ENCODE results near the gene NKAPD1. TPM values are rescaled to one million over a fixed set of nuclear protein-coding genes. Genes with fewer than 3 reads are reported as not detected.

Gene NKAPD1
- total RNA-seq, 1 donor from 2014 or later = 27.7 TPM

DNA sequence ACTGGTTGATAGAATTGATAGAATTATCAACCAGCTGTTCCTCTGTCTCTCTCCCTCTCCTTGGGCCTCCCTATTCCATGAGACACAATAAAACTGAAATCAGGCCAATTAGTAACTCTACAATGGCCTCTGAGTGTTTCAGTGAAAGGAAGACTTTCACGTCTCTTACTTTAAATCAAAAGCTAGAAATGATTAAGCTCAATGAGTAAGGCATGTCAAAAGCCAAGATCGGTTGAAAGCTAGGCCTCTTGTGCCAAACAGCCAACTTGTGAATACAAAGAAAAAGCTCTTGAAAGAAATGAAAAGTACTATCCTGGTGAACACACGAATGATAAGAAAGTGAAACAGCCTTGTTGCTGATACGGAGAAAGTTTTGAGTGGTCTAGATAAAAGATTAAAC is 16.9 kb upstream of the NKAPD1 start:
- H3K4me3 ChIP-seq (ENCODE audit: insufficient read depth, low read depth, low read length) = no peak overlapping the region
- H3K4me2 ChIP-seq (ENCODE audit: low read length) = no peak overlapping the region
- Mint-ChIP-seq H3K36me3 (ENCODE audit: low read depth, unreplicated experiment) (peaks cover 11% of the 10 kb centered on the region), H3K9me3 (ENCODE audit: unreplicated experiment) (no peaks in the 10 kb centered on the region), H3K27ac (ENCODE audit: unreplicated experiment) (no peak overlapping the region), H3K27me3 (ENCODE audit: low read depth, unreplicated experiment) (no peaks in the 10 kb centered on the region), H3K4me1 (ENCODE audit: low read depth, unreplicated experiment) (no peaks in the 10 kb centered on the region), H3K4me3 (ENCODE audit: unreplicated experiment) (no peak overlapping the region)
- no peaks in the 10 kb centered on the region for H4K20me1 ChIP-seq (ENCODE audit: insufficient read depth, low read length)
- no peak overlapping the region for H3K27ac ChIP-seq (ENCODE audit: low read depth, low read length)
- no peaks in the 10 kb centered on the region for H3K4me1 ChIP-seq (ENCODE audit: insufficient read depth, low read length)
- H3K27me3 ChIP-seq (ENCODE audit: insufficient read depth, low read length) = no peaks in the 10 kb centered on the region
- FAIRE-seq (no peak), DNase-seq (ENCODE audit: low read depth) (no peak)
- no peaks in the 10 kb centered on the region for H3K9me3 ChIP-seq (ENCODE audit: insufficient read depth, low read depth, low read length)
- H2AFZ ChIP-seq (ENCODE audit: low read depth, low read length) = no peak overlapping the region
- no peaks in the 10 kb centered on the region for H3K79me2 ChIP-seq (ENCODE audit: insufficient read depth, low read length)
- no peak for TF ChIP-seq EZH2 (IDR thresholded peaks at IDR 0.05; ENCODE audit: insufficient read depth, low read length)
- TF ChIP-seq, protein P1, sequence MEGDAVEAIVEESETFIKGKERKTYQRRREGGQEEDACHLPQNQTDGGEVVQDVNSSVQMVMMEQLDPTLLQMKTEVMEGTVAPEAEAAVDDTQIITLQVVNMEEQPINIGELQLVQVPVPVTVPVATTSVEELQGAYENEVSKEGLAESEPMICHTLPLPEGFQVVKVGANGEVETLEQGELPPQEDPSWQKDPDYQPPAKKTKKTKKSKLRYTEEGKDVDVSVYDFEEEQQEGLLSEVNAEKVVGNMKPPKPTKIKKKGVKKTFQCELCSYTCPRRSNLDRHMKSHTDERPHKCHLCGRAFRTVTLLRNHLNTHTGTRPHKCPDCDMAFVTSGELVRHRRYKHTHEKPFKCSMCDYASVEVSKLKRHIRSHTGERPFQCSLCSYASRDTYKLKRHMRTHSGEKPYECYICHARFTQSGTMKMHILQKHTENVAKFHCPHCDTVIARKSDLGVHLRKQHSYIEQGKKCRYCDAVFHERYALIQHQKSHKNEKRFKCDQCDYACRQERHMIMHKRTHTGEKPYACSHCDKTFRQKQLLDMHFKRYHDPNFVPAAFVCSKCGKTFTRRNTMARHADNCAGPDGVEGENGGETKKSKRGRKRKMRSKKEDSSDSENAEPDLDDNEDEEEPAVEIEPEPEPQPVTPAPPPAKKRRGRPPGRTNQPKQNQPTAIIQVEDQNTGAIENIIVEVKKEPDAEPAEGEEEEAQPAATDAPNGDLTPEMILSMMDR (IDR thresholded peaks at IDR 0.05; ENCODE audit: insufficient read depth, low read depth, low read length) = no peak
- no peak overlapping the region for H3K9ac ChIP-seq (ENCODE audit: low read length)
- peaks cover 23% of the 10 kb centered on the region for H3K36me3 ChIP-seq (ENCODE audit: insufficient read depth, low read length)

DNA sequence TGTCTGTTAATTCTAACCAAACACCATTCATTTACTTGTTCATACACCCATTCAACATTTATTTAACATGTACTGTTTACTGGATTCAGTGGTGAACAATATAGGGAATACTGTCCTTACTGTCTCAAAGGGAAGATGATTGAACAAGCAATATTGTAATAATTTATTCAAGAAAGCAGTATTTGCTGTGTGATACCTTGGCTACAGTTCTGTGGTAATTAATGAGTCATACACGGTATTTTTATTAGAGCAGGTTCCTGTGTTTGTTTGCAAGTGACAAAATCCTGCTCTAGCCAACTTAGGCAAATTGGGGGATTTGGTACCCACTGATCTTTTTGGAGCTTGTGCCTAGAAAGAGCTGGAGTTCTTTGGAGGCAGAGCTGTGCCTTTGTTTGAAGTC is 16.0 kb upstream of the NKAPD1 start:
- Mint-ChIP-seq H3K9me3 (ENCODE audit: unreplicated experiment) (no peaks in the 10 kb centered on the region), H3K27ac (ENCODE audit: unreplicated experiment) (no peak overlapping the region), H3K4me3 (ENCODE audit: unreplicated experiment) (no peak overlapping the region), H3K4me1 (ENCODE audit: low read depth, unreplicated experiment) (no peaks in the 10 kb centered on the region), H3K36me3 (ENCODE audit: low read depth, unreplicated experiment) (peaks cover 11% of the 10 kb centered on the region), H3K27me3 (ENCODE audit: low read depth, unreplicated experiment) (no peaks in the 10 kb centered on the region)
- H3K27me3 ChIP-seq (ENCODE audit: insufficient read depth, low read length) = no peaks in the 10 kb centered on the region
- no peak overlapping the region for H3K9ac ChIP-seq (ENCODE audit: low read length)
- no peak for DNase-seq (ENCODE audit: low read depth)
- TF ChIP-seq, protein P1 (IDR thresholded peaks at IDR 0.05; ENCODE audit: insufficient read depth, low read depth, low read length) = no peak
- TF ChIP-seq EZH2 (IDR thresholded peaks at IDR 0.05; ENCODE audit: insufficient read depth, low read length) = no peak
- peaks cover 22% of the 10 kb centered on the region for H3K36me3 ChIP-seq (ENCODE audit: insufficient read depth, low read length)
- no peak overlapping the region for H3K4me2 ChIP-seq (ENCODE audit: low read length)
- no peaks in the 10 kb centered on the region for H4K20me1 ChIP-seq (ENCODE audit: insufficient read depth, low read length)
- no peaks in the 10 kb centered on the region for H3K4me1 ChIP-seq (ENCODE audit: insufficient read depth, low read length)
- no peaks in the 10 kb centered on the region for H3K79me2 ChIP-seq (ENCODE audit: insufficient read depth, low read length)
- no peak overlapping the region for H2AFZ ChIP-seq (ENCODE audit: low read depth, low read length)
- FAIRE-seq = peak; percentile 41
- H3K9me3 ChIP-seq (ENCODE audit: insufficient read depth, low read depth, low read length) = no peaks in the 10 kb centered on the region
- no peak overlapping the region for H3K4me3 ChIP-seq (ENCODE audit: insufficient read depth, low read depth, low read length)
- no peak overlapping the region for H3K27ac ChIP-seq (ENCODE audit: low read depth, low read length)

DNA sequence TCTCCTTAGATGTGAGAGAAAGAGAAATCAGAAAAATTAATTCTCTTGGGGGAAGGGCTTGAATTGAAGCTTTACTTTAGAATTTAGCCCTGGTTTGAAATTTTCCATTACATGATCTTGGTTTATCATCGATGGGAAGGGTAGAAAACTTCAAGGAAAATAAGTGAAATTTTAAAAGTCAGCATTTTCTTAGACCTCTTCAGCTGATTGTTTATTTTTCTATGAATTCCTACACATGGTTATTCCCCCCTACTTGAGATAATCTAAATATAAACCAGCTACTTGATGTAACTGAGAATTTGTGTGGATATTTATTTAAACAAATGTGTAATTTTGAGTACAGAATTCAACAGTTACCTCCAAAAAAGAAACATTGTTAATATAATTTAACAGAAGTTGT is 11.2 kb upstream of the NKAPD1 start:
- H3K27me3 Mint-ChIP-seq (ENCODE audit: low read depth, unreplicated experiment) = no peaks in the 10 kb centered on the region

More for the DNA sequence above, 11.2 kb upstream of the NKAPD1 start:
- Histone ChIP-seq H3K27me3 (ENCODE audit: insufficient read depth, low read length) (no peaks in the 10 kb centered on the region), H3K4me1 (ENCODE audit: insufficient read depth, low read length) (no peaks in the 10 kb centered on the region), H3K9me3 (ENCODE audit: insufficient read depth, low read depth, low read length) (no peaks in the 10 kb centered on the region), H3K4me3 (ENCODE audit: insufficient read depth, low read depth, low read length) (no peak overlapping the region), H3K27ac (ENCODE audit: low read depth, low read length) (no peak overlapping the region), H3K4me2 (ENCODE audit: low read length) (no peak overlapping the region), H3K36me3 (ENCODE audit: insufficient read depth, low read length) (peaks cover 13% of the 10 kb centered on the region), H2AFZ (ENCODE audit: low read depth, low read length) (no peak overlapping the region), H3K79me2 (ENCODE audit: insufficient read depth, low read length) (no peaks in the 10 kb centered on the region), H3K9ac (ENCODE audit: low read length) (no peak overlapping the region), H4K20me1 (ENCODE audit: insufficient read depth, low read length) (no peaks in the 10 kb centered on the region)
- Mint-ChIP-seq H3K27ac (ENCODE audit: unreplicated experiment) (no peak overlapping the region), H3K4me1 (ENCODE audit: low read depth, unreplicated experiment) (no peaks in the 10 kb centered on the region), H3K9me3 (ENCODE audit: unreplicated experiment) (no peaks in the 10 kb centered on the region), H3K36me3 (ENCODE audit: low read depth, unreplicated experiment) (peaks cover 3% of the 10 kb centered on the region), H3K4me3 (ENCODE audit: unreplicated experiment) (no peak overlapping the region)
- TF ChIP-seq EZH2 (IDR thresholded peaks at IDR 0.05; ENCODE audit: insufficient read depth, low read length) = no peak
- TF ChIP-seq, protein P1 (IDR thresholded peaks at IDR 0.05; ENCODE audit: insufficient read depth, low read depth, low read length) = no peak
- DNase-seq (ENCODE audit: low read depth) = no peak
- peak; percentile 62 for FAIRE-seq
